Measurements from ENCODE around the gene PRKCZ.
A peak's percentile ranks its signal among the peaks of the same experiment; 100 is the strongest.

The PRKCZ gene

DNA sequence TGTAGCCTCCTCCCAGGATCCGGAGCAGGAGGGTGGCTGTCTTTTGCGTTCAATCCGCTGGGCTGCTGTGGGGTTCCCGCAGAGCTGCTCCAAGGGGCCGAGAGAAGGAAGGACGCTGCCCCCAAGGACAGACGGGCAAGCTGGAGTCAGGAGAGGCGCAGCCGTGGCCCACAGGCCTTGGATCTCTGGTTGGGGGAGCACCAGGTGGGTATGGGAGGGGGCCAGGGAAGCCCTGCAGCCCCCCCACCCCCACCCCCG, 162.0 kb downstream of the PRKCZ start:
- peak overlapping the region; percentile 86 for H3K9ac ChIP-seq (ENCODE audit: low read length)

DNA sequence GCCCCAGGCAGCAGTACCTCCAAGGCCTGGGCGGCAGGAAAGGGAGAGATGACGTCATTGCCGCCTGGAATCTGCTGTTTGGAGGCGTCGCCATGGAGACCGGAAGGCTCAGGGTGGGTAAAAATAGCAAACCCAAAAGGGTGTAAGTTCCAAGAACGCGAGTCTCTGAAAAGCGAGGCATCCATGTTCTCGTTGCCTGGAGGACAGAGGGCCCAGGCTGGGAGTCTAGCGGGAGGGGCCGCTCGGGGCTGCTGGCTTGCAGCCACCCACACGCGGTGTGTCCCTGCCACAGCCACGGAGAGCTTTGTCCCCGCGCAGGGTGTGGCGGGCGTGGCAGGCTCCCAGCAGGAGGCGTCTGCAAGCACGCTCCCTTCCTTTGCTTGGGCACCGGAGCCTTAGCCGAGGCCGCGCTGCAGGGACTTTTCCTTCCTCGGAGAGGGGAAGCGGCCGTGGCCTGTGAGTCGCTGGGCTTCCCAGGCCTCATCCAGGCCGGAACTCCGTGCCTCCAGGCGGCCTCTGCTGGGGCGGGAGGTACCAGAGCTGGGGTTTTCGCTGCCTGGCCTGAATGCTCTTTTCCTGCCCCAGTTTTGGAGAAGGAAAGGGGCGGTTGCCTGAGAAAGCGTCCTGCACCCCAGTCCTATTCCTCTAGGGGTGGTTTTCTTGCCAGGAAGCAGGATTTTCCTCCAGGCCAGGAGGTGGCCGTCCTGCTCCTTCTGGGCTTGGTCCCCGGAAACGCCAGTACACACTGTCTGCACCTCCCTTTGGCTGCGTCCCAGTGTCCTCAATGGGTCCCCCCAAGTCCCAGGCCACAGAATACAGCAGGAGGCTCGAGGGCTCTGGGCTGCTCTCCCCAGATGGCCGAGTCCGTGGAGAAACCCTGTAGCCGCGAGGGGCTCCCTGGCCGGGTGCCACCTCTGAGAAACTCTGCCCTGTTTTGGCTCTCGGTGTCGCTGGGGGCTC, 162.6 kb downstream of the PRKCZ start:
- Histone ChIP-seq H3K4me3 (ENCODE audit: low read length) (peak overlapping the region; percentile 14), H3K4me1 (ENCODE audit: control insufficient read depth, insufficient read depth, low read length) (peaks cover 41% of the 10 kb centered on the region), H3K36me3 (ENCODE audit: control insufficient read depth, insufficient read depth, low read length) (no peaks in the 10 kb centered on the region), H3K9ac (ENCODE audit: low read length) (peak overlapping the region; percentile 86), H3K9me3 (ENCODE audit: control insufficient read depth, low read length) (no peaks in the 10 kb centered on the region), H3K27me3 (ENCODE audit: control insufficient read depth, insufficient read depth, low read length) (peaks cover 3% of the 10 kb centered on the region)

More for the DNA sequence above, 162.0 kb downstream of the PRKCZ start:
- Histone ChIP-seq H3K27me3 (ENCODE audit: control insufficient read depth, insufficient read depth, low read length) (peaks cover 3% of the 10 kb centered on the region), H3K36me3 (ENCODE audit: control insufficient read depth, insufficient read depth, low read length) (no peaks in the 10 kb centered on the region), H3K9me3 (ENCODE audit: control insufficient read depth, low read length) (no peaks in the 10 kb centered on the region), H3K4me1 (ENCODE audit: control insufficient read depth, insufficient read depth, low read length) (peaks cover 47% of the 10 kb centered on the region), H3K4me3 (ENCODE audit: low read length) (no peak overlapping the region)

DNA sequence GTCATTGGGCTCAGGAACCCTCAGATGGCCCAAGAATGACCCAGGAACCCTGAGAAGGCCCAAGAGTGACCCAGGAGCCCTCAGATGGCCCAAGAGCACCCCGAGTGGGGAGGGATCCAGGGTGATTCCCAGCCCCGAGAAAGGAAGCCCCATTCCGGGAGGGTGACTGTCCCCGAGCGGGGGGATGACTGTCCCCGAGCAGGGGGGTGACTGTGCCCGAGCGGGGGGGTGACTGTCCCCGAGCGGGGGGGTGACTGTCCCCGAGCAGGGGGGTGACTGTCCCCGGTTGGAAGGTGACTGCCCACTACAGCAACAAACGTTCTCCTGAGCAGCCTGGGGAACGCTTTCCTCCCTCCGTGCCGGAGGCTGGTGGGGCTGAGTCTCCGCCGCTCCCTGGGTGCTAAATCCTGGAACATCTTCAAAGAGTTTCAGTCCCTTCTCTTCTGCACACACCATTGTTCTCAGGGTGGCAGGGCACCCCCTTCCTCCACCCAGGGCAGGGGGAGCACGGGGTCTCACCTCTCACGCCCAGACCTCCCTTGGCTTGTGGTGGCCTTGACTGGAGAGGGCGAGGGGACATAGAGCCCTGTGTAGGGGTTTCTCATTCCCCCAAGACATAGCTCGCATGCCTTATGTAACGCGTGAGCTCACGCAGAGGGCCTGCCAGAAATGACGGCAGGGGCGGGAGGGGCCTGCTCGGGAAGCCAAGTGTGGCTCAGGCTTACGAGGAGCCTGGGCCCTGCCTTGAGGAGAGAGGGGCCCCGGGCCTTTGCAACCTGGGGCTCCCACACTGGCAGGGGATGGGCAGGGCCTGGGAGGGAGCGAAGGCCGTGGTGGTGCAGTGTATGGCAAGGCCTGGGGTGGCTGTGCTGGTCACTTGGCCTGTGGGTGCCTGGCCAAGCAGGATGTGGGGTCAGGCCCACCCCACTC, 163.6 kb downstream of the PRKCZ start:
- Histone ChIP-seq H3K9me3 (ENCODE audit: control insufficient read depth, low read length) (no peaks in the 10 kb centered on the region), H3K27me3 (ENCODE audit: control insufficient read depth, insufficient read depth, low read length) (peaks cover 3% of the 10 kb centered on the region), H3K9ac (ENCODE audit: low read length) (peak overlapping the region; percentile 86), H3K4me1 (ENCODE audit: control insufficient read depth, insufficient read depth, low read length) (peaks cover 31% of the 10 kb centered on the region), H3K4me3 (ENCODE audit: low read length) (peak overlapping the region; percentile 14), H3K36me3 (ENCODE audit: control insufficient read depth, insufficient read depth, low read length) (no peaks in the 10 kb centered on the region)

GRCh38 chr1:2214541-2215241, 164.5 kb downstream of the PRKCZ start:
- Histone ChIP-seq H3K4me3 (ENCODE audit: low read length) (no peak overlapping the region), H3K36me3 (ENCODE audit: control insufficient read depth, insufficient read depth, low read length) (no peaks in the 10 kb centered on the region), H3K27me3 (ENCODE audit: control insufficient read depth, insufficient read depth, low read length) (peaks cover 3% of the 10 kb centered on the region), H3K9me3 (ENCODE audit: control insufficient read depth, low read length) (no peaks in the 10 kb centered on the region), H3K4me1 (ENCODE audit: control insufficient read depth, insufficient read depth, low read length) (peaks cover 30% of the 10 kb centered on the region), H3K9ac (ENCODE audit: low read length) (peak overlapping the region; percentile 86)

GRCh38 chr1:2215329-2215728, 165.1 kb downstream of the PRKCZ start:
- H3K9ac ChIP-seq (ENCODE audit: low read length) = no peak overlapping the region
- H3K4me3 ChIP-seq (ENCODE audit: low read length) = no peak overlapping the region
- H3K4me1 ChIP-seq (ENCODE audit: control insufficient read depth, insufficient read depth, low read length) = peaks cover 30% of the 10 kb centered on the region

DNA sequence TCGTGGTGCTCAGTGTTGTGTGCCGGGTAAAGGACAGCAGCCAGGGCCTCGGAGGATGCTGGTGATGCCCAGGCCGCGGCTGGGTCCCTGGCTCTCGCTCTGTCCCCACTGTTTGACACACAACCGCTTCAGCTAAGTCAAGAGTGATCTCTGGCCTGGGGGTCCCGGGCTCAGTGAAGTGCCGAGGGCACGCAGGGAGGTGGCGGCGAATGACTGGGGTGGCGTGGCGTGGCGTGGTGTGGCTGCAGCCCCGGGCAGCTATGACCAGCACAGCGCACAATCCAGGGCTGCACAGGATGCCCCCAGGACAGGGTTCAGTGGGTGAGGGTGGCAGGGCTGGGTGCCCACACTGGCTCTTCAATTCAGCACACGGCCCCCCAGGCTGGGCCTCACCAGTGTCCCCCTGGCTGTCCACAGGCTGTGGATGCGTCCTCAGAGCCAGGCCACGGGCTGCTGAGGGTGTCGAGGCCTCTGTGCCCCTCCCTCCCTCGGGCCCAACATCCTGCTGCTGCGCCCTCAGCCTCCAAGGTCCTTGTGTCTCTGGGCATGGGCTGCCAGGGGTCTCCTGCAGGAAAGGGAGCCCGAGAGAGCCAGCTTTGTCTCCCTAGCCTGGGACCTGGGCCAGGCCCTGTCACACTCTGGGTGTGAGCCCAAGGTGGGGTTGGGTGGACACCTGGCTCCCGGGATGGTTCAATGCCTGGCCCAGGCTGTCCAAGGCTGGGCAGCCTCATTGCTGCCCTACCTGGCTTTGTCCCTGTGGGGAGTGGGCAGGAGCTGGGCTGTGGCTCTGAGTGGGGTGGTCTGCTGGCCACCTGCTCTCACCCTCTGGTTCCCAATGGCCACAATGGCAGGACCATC, 165.9 kb downstream of the PRKCZ start:
- Histone ChIP-seq H3K36me3 (ENCODE audit: control insufficient read depth, insufficient read depth, low read length) (no peaks in the 10 kb centered on the region), H3K9me3 (ENCODE audit: control insufficient read depth, low read length) (no peaks in the 10 kb centered on the region), H3K9ac (ENCODE audit: low read length) (no peak overlapping the region), H3K4me1 (ENCODE audit: control insufficient read depth, insufficient read depth, low read length) (peaks cover 30% of the 10 kb centered on the region), H3K27me3 (ENCODE audit: control insufficient read depth, insufficient read depth, low read length) (peaks cover 3% of the 10 kb centered on the region), H3K4me3 (ENCODE audit: low read length) (no peak overlapping the region)

More at GRCh38 chr1:2215329-2215728, 165.1 kb downstream of the PRKCZ start:
- peaks cover 3% of the 10 kb centered on the region for H3K27me3 ChIP-seq (ENCODE audit: control insufficient read depth, insufficient read depth, low read length)
- no peaks in the 10 kb centered on the region for H3K36me3 ChIP-seq (ENCODE audit: control insufficient read depth, insufficient read depth, low read length)
- no peaks in the 10 kb centered on the region for H3K9me3 ChIP-seq (ENCODE audit: control insufficient read depth, low read length)

GRCh38 chr1:2216767-2217058, 166.5 kb downstream of the PRKCZ start:
- peaks cover 3% of the 10 kb centered on the region for H3K27me3 ChIP-seq (ENCODE audit: control insufficient read depth, insufficient read depth, low read length)

GRCh38 chr1:2221271-2221670, 171.1 kb downstream of the PRKCZ start:
- Histone ChIP-seq H3K4me1 (ENCODE audit: control insufficient read depth, insufficient read depth, low read length) (no peaks in the 10 kb centered on the region), H3K9me3 (ENCODE audit: control insufficient read depth, low read length) (no peaks in the 10 kb centered on the region), H3K4me3 (ENCODE audit: low read length) (no peak overlapping the region), H3K36me3 (ENCODE audit: control insufficient read depth, insufficient read depth, low read length) (no peaks in the 10 kb centered on the region), H3K9ac (ENCODE audit: low read length) (no peak overlapping the region), H3K27me3 (ENCODE audit: control insufficient read depth, insufficient read depth, low read length) (peaks cover 3% of the 10 kb centered on the region)

More at GRCh38 chr1:2216767-2217058, 166.5 kb downstream of the PRKCZ start:
- Histone ChIP-seq H3K9ac (ENCODE audit: low read length) (no peak overlapping the region), H3K9me3 (ENCODE audit: control insufficient read depth, low read length) (no peaks in the 10 kb centered on the region), H3K4me1 (ENCODE audit: control insufficient read depth, insufficient read depth, low read length) (peaks cover 30% of the 10 kb centered on the region), H3K36me3 (ENCODE audit: control insufficient read depth, insufficient read depth, low read length) (no peaks in the 10 kb centered on the region), H3K4me3 (ENCODE audit: low read length) (no peak overlapping the region)

- Histone ChIP-seq H3K4me1 (ENCODE audit: control insufficient read depth, insufficient read depth, low read length) (peaks cover 4% of the 10 kb centered on the region), H3K4me3 (ENCODE audit: low read length) (no peak overlapping the region), H3K9me3 (ENCODE audit: control insufficient read depth, low read length) (no peaks in the 10 kb centered on the region)
These were observed 174.0 kb downstream of the PRKCZ start for GRCh38 chr1:2224170-2224584.

GRCh38 chr1:2224631-2225428, 174.6 kb downstream of the PRKCZ start:
- Histone ChIP-seq H3K27me3 (ENCODE audit: control insufficient read depth, insufficient read depth, low read length) (peaks cover 2% of the 10 kb centered on the region), H3K36me3 (ENCODE audit: control insufficient read depth, insufficient read depth, low read length) (no peaks in the 10 kb centered on the region), H3K9ac (ENCODE audit: low read length) (no peak overlapping the region), H3K4me3 (ENCODE audit: low read length) (no peak overlapping the region), H3K9me3 (ENCODE audit: control insufficient read depth, low read length) (no peaks in the 10 kb centered on the region), H3K4me1 (ENCODE audit: control insufficient read depth, insufficient read depth, low read length) (peaks cover 11% of the 10 kb centered on the region)

More at GRCh38 chr1:2224170-2224584, 174.0 kb downstream of the PRKCZ start:
- no peaks in the 10 kb centered on the region for H3K36me3 ChIP-seq (ENCODE audit: control insufficient read depth, insufficient read depth, low read length)
- no peak overlapping the region for H3K9ac ChIP-seq (ENCODE audit: low read length)
- peaks cover 2% of the 10 kb centered on the region for H3K27me3 ChIP-seq (ENCODE audit: control insufficient read depth, insufficient read depth, low read length)
